Activated CD8-positive, alpha-beta memory T cell treated with anti-CD3 and anti-CD28 coated beads for 1 hour (primary cell): ENCODE results near the gene ZNF280A.
"Not testable (repeated sequence)": the region's sequence is repeated elsewhere in the genome, so short reads cannot be mapped to it uniquely, and the experiment has no call there.

Experiments used
- DNase-seq, 2 donors: peaks; one replicate each; pipeline ENCODE4 v3.0.0-alpha.2; 2020; ENCODE audit warnings: low read depth in 1 of 2; ENCODE audit errors: extremely low read depth in 1 of 2

The ZNF280A gene

GRCh38 chr22:22514431-22514830, 5.6 kb downstream of the ZNF280A start:
- DNase-seq, result not testable (repeated sequence)

DNA sequence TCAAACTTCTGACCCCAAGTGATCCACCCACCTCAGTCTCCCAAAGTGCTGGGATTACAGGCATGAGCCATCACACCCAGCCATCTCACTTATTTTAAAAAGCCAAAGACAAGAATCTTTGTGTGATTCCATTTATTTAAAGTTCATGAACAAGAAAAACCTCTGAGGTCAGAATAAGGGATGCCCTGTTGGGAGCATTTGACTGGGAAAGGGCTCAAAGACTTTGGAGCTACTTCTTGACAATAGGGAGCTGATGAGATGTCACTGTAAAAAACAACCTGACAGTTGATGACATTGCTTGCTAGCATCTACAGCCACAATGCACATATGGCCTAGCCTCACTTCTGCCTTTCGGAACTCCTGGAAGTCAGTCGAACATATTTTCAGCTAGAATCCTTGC, 6.5 kb downstream of the ZNF280A start:
- no peak for DNase-seq

- DNase-seq, result no peak
Observed at GRCh38 chr22:22512951-22513350, 7.1 kb downstream of the ZNF280A start.

DNA sequence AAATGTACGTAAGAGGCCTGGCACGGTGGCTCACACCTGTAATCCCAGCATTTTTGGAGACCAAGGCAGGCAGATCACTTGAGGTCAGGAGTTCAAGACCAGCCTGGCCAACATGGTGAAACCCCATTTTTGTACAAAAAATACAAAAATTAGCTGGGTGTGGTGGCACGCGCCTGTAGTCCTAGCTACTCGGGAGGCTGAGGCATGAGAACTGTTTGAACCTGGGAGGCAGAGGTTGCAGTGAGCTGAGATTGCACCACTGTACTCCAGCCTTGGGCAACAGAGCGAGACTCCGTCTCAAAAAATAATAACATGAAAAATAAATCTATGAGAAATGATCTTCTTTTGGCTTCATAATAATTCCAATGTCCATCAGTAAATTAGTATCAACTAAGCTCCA, 9.2 kb downstream of the ZNF280A start:
- not testable (repeated sequence) for DNase-seq

DNA sequence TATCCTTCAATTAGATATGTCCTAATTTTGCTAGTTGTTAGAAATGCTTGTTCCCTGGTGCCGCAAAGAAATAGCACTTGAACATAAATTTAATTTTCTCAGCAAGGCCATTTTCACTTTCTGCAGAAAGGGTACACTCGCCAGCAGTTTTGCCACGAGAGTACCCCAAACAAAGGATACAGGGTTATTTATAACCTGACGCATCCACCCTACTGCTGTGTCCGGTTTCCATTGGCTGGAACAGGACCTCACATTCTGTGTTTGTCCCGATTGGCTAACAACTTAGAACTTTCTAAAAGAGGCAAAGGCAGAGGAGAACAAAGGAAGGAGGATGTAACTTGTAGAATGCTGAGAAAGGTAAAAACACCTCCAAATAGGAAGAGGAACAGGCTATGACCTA, 10.2 kb downstream of the ZNF280A start:
- DNase-seq, result not testable (repeated sequence)

GRCh38 chr22:22508274-22509176, 11.5 kb downstream of the ZNF280A start, which contains the start of gene ZNF280B:
Gene ZNF280B, minus strand, starts transcription at chr22:22508742. Its CDS starts 19,344 bp downstream, at chr22:22489398.
- peak; percentile 41 to 67 for DNase-seq

GRCh38 chr22:22507743-22508273, 12.3 kb downstream of the ZNF280A start:
- no peak for DNase-seq

DNA sequence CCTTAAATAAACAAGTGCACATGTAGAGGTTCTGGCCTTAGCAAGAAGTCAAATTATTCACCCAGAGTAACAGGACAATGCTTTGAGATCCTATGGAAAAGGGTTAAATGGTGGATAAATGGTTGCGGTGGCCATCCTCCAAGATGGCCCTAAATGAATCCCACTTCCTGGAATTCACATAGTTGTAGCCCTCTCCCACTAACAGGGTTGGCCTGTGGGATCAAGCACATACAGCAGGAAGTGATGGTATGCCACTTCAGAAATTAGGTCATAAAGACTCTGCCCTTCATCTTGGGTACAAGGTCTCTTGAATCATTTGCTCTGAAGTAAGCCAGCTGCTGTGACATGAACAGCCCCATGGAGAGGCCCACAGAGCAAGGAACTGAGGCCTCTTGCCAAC, 13.3 kb downstream of the ZNF280A start:
- DNase-seq, result no peak

- no peak for DNase-seq
Observed at GRCh38 chr22:22498267-22498666, 21.8 kb downstream of the ZNF280A start.

DNA sequence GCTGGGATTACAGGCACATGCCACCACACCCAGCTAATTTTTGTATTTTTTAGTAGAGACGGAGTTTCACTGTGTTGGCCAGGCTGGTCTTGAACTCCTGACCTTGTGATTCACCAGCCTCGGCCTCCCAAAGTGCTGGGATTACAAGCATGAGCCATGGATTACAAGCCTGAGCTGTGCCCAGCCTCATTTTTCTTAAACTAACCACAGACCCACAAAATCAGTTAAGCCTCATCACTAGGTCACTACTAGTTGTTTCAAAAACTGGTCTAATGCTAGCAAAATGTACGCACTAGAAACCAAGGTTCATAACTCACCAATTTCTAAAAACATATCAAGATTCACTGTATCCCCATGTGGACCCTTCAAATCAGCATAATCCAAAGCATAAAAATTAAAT, 28.5 kb downstream of the ZNF280A start:
- not testable (repeated sequence) for DNase-seq

- DNase-seq, result no peak
Observed at GRCh38 chr22:22488736-22489135, 31.3 kb downstream of the ZNF280A start.

DNA sequence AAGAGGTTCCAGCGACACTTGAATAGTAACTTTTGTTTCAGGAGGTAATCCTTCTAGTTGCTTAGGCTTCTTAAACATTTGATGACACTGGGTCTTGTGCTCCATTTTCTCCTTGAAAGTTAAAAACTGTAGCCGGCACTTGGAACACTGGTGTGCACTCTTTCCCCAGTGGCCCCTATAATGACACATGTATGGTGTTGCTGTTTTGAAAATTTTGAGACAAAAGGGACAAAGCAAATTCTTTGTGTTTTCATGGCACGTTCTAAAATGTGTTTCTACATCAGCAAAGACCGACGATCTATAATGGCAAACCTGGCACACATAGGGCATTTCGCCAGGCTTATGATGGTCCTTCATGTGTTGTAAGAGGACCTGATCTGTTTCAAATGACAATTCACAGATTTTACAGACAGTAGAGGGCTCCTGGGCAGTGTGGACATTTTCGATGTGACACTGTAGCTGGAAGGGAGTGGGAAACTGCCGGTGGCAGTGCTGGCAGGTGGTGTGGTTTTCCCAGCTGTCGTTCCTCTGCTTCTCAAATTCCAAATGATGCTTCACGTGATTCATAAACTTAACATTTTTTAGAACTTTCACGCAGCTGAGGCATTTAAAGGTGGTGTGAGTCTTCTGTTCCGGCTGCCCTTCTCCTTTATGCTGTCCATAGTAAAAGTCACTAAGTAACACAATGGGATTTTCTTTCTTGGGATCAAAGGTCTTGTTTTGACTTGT, 32.0 kb downstream of the ZNF280A start:
- no peak for DNase-seq

- DNase-seq, result no peak
Observed at GRCh38 chr22:22487059-22487458, 33.0 kb downstream of the ZNF280A start.

- no peak for DNase-seq
Observed at GRCh38 chr22:22486132-22486899, 33.8 kb downstream of the ZNF280A start.

DNA sequence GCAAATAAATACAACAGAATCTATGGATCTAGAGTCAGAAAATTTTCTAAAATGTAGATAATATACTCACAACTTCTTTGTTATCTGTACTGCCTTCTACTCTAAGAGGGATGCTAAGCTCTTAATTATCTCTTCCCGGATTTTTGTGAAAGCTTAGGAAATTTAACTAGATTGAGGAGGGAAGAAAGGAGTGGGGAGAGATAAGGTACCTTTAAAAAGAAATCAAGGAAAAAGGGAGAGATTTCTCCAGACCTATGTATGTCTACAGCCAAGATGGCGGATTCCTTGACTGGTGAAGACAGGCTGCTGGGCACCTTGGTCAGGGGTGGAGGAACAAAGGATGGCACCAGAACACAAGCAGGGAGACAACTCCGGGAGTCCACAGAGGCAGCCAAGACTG, 34.5 kb downstream of the ZNF280A start:
- DNase-seq, result no peak

DNA sequence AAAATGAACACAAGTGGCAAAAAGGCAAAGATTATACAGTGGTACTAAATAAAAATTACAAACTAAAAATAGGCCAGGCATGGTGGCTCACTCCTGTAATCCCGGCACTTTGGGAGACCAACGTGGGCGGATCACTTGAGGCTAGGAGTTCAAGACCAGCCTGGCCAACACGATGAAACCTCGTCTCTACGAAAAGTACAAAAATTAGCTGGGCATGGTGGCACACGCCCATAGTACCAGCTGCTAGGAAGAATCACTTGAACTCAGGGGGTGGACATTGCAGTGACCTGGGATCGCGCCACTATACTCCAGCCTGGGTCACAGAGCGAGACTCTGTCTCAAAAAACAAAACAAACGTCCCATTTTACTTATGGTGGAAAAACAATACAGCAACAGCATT, 36.0 kb downstream of the ZNF280A start:
- DNase-seq, result no peak

- DNase-seq, result no peak
Observed at GRCh38 chr22:22480940-22481339, 39.1 kb downstream of the ZNF280A start.

GRCh38 chr22:22479999-22480532, 40.0 kb downstream of the ZNF280A start:
- no peak for DNase-seq

- no peak for DNase-seq
Observed at GRCh38 chr22:22479116-22479515, 41.0 kb downstream of the ZNF280A start.

GRCh38 chr22:22478470-22478869, 41.6 kb downstream of the ZNF280A start:
- no peak for DNase-seq

DNA sequence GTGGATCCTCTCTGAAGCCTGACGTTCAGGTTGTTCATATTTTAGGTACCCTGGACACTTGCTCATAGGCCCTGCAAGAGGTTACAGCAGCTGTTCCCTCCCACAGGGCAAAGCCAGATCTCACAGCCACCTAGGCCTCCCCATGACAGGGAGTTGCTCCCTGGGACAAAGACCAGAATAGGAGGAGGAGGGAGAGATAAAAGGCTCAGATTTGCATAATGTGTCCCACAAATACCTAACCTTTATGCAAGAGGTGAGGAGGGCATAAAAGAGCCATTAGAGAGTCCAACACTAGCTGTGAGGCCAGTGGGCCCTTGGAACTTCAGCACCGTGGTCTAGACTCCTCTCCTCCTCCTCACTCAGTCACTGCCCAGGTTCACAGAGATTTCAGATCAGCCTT, 45.3 kb downstream of the ZNF280A start:
- DNase-seq, result no peak
